HCT116 (cell line): ENCODE results near the gene BEST4. TPM values are rescaled to one million over a fixed set of nuclear protein-coding genes. Genes with fewer than 3 reads are reported as not detected.

Experiments
- ATAC-seq: fragments of 200-7000 bp; cut with Tn5 transposase; 2 replicates; pipeline ENCODE4 v1.9.1; 2020; ENCODE audit warnings: mild to moderate bottlenecking, moderate library complexity
- BruUV-seq: library from RNA; stranded (reverse); fragments of 400-500 nt; replicated peaks from 2 replicates; lab custom pipeline; 2021; lab: Mats Ljungman, UMichigan
- CTCF ChIA-PET: fragments of 300-600 bp; sonication (Branson Sonifier 250); formaldehyde crosslinking; loops from one replicate; lab custom pipeline; 2021; ENCODE audit warnings: antibody characterized with exemption; lab: Charles Lee
- POLR2A ChIA-PET: fragments of 300-600, 350-600 bp; sonication (Branson Sonifier 250); formaldehyde crosslinking; loops from one replicate; lab custom pipeline; 2021; ENCODE audit warnings: antibody characterized with exemption; lab: Charles Lee
- RAD21 ChIA-PET, 2 experiments: fragments of 300-600 bp; sonication (Branson Sonifier 250); formaldehyde crosslinking; loops; one replicate each; lab custom pipeline; 2023; ENCODE audit warnings: low total read pairs in 2 of 2; ENCODE audit not compliant: uncharacterized antibody in 2 of 2, unreplicated experiment in 2 of 2, low non-redundant PET in 1 of 2; lab: Charles Lee
- DNase-seq: peaks from one replicate; pipeline ENCODE4 v3.0.0-alpha.2; 2010; ENCODE audit warnings: low read depth, low spot score
- H2AFZ ChIP-seq: fragments of 200-600 bp; shearing (Covaris generic), sonication (generic); 2 replicates; pipeline ENCODE4 v1.6.1; 2017; ENCODE audit warnings: low read depth, mixed run types, mixed read lengths, antibody characterized with exemption, low read length; ENCODE audit not compliant: poor library complexity, severe bottlenecking
- H3K27ac ChIP-seq: 2 replicates; pipeline ENCODE4 v1.5.1; 2012; ENCODE audit warnings: low read depth, low read length
- H3K27me3 ChIP-seq: fragments of 200-600 bp; sonication (generic); 2 replicates; pipeline ENCODE4 v1.6.1; 2016; ENCODE audit warnings: mixed run types, low read length, mixed read lengths; ENCODE audit not compliant: insufficient read depth
- H3K36me3 ChIP-seq, 2 experiments: fragments of 200-500 bp in 1 of 2; fragments of 200-600 bp in 1 of 2; sonication (Bioruptor generic) in 1 of 2; sonication (generic) in 1 of 2; 2 replicates each; pipeline versions ENCODE4 v1.5.1 to v1.6.1; 2014 to 2016; ENCODE audit warnings: low read length in 2 of 2, inconsistent platforms in 1 of 2, mixed read lengths in 1 of 2, mixed run types in 1 of 2; ENCODE audit not compliant: insufficient read depth in 2 of 2, control insufficient read depth in 1 of 2
- H3K4me1 ChIP-seq, 2 experiments: fragments of 200-600 bp in 1 of 2; sonication (generic) in 1 of 2; 2 replicates each; pipeline versions ENCODE4 v1.5.1 to v1.6.1; 2012 to 2017; ENCODE audit warnings: low read length in 2 of 2, inconsistent platforms in 1 of 2, mild to moderate bottlenecking in 1 of 2, mixed read lengths in 1 of 2, mixed run types in 1 of 2, moderate library complexity in 1 of 2; ENCODE audit not compliant: insufficient read depth in 2 of 2, control insufficient read depth in 1 of 2
- H3K4me2 ChIP-seq: fragments of 200-600 bp; sonication (generic); 2 replicates; pipeline ENCODE4 v1.6.1; 2017; ENCODE audit warnings: mixed run types, low read length, mixed read lengths
- H3K4me3 ChIP-seq, 2 experiments: fragments of 200-600 bp in 1 of 2; sonication (generic) in 1 of 2; replicated peaks in 1 of 2; 2 replicates each; pipeline ENCODE4 v1.5.1; 2011 to 2016; ENCODE audit warnings: low read length in 2 of 2, control low read depth in 1 of 2, low read depth in 1 of 2, mild to moderate bottlenecking in 1 of 2, mixed read lengths in 1 of 2, mixed run types in 1 of 2
- H3K79me2 ChIP-seq: fragments of 200-600 bp; sonication (generic); 2 replicates; pipeline ENCODE4 v1.6.1; 2017; ENCODE audit warnings: mild to moderate bottlenecking, mixed run types, low read length, moderate library complexity, mixed read lengths; ENCODE audit not compliant: insufficient read depth
- H3K9ac ChIP-seq: fragments of 200-600 bp; sonication (generic); 2 replicates; pipeline ENCODE4 v1.6.1; 2016; ENCODE audit warnings: low read length, mixed read lengths
- H3K9me2 ChIP-seq: fragments of 200-600 bp; sonication (generic), shearing (Covaris generic); 2 replicates; pipeline ENCODE4 v1.6.1; 2017; ENCODE audit warnings: mixed run types, mild to moderate bottlenecking, moderate library complexity; ENCODE audit not compliant: insufficient read depth
- H3K9me3 ChIP-seq, 2 experiments: fragments of 200-500 bp in 1 of 2; fragments of 200-600 bp in 1 of 2; sonication (Bioruptor generic) in 1 of 2; sonication (generic) in 1 of 2; 2 replicates each; pipeline ENCODE4 v1.6.1; 2014 to 2017; ENCODE audit warnings: low read length in 2 of 2, mixed read lengths in 2 of 2, inconsistent platforms in 1 of 2, low read depth in 1 of 2, mild to moderate bottlenecking in 1 of 2, mixed run types in 1 of 2, moderate library complexity in 1 of 2; ENCODE audit not compliant: control insufficient read depth in 1 of 2, insufficient read depth in 1 of 2
- H4K20me1 ChIP-seq: fragments of 200-600 bp; sonication (generic), shearing (Covaris generic); 2 replicates; pipeline ENCODE4 v1.6.1; 2017; ENCODE audit warnings: mixed run types, mild to moderate bottlenecking, moderate library complexity; ENCODE audit not compliant: insufficient read depth
- CBX3 ChIP-seq: IDR thresholded peaks from 2 replicates; pipeline ENCODE4 v1.6.1; 2012; ENCODE audit warnings: low read depth
- CEBPB ChIP-seq: IDR thresholded peaks from 2 replicates; pipeline ENCODE4 v1.6.1; 2012; ENCODE audit warnings: low read depth
- ELF1 ChIP-seq: IDR thresholded peaks from 2 replicates; pipeline ENCODE4 v1.6.1; 2012; ENCODE audit warnings: low read depth, borderline replicate concordance
- EZH2phosphoT487 ChIP-seq: fragments of 200-600 bp; IDR thresholded peaks from 2 replicates; pipeline ENCODE4 v1.6.1; 2018; ENCODE audit warnings: antibody characterized with exemption, borderline replicate concordance
- FOSL1 ChIP-seq: IDR thresholded peaks from 2 replicates; pipeline ENCODE4 v1.6.1; 2012; ENCODE audit warnings: low read depth
- JUND ChIP-seq: IDR thresholded peaks from 2 replicates; pipeline ENCODE4 v1.6.1; 2012
- POLR2A ChIP-seq: IDR thresholded peaks from 2 replicates; pipeline ENCODE4 v1.7.0; 2011; ENCODE audit warnings: borderline replicate concordance; ENCODE audit not compliant: insufficient read depth, insufficient read length; ENCODE audit errors: extremely low read depth
- POLR2AphosphoS5 ChIP-seq: IDR thresholded peaks from 2 replicates; pipeline ENCODE4 v1.6.1; 2011; ENCODE audit warnings: mild to moderate bottlenecking, low read depth, low read length, moderate library complexity
- SP1 ChIP-seq: IDR thresholded peaks from 2 replicates; pipeline ENCODE4 v1.6.1; 2012; ENCODE audit warnings: low read depth
- SRF ChIP-seq: IDR thresholded peaks from 2 replicates; pipeline ENCODE4 v1.6.1; 2012; ENCODE audit warnings: low read depth
- YY1 ChIP-seq: IDR thresholded peaks from 2 replicates; pipeline ENCODE4 v1.6.1; 2011; ENCODE audit warnings: low read length, low read depth, moderate library complexity, mild to moderate bottlenecking; ENCODE audit not compliant: insufficient replicate concordance; ENCODE audit errors: extremely low read depth
- ZFX ChIP-seq: fragments of 450-650 bp; IDR thresholded peaks from 2 replicates; pipeline ENCODE4 v1.6.1; 2017
- ZNF274 ChIP-seq: fragments of 200-500 bp; sonication (Bioruptor generic); IDR thresholded peaks from 2 replicates; pipeline ENCODE4 v1.6.1; 2014; ENCODE audit warnings: mild to moderate bottlenecking, low read depth, low read length, inconsistent platforms
- intact Hi-C: fragments of 100-400 bp; cut with micrococcal nuclease; formaldehyde crosslinking; loops from 2 replicates; pipeline ENCODE4 v1.10.0; 2022
- total RNA-seq: library from RNA; stranded (reverse); gene quantifications from one replicate; pipeline ENCODE4 v1.2.1, GENCODE V29; 2021; ENCODE audit not compliant: unreplicated experiment
- TF ChIP-seq, protein P1 (sequence below), 3 experiments: fragments of 200-600 bp in 1 of 3; sonication (generic) in 1 of 3; IDR thresholded peaks in 2 of 3; conservative IDR thresholded peaks in 1 of 3; 2 replicates each; pipeline ENCODE4 v1.5.1; 2012 to 2017; ENCODE audit warnings: low read depth in 2 of 3, low read length in 2 of 3, antibody characterized with exemption in 1 of 3, borderline replicate concordance in 1 of 3, control low read depth in 1 of 3, mild to moderate bottlenecking in 1 of 3, mixed read lengths in 1 of 3, mixed run types in 1 of 3, moderate library complexity in 1 of 3; ENCODE audit not compliant: insufficient read depth in 1 of 3
- TF ChIP-seq, protein P2 (sequence below): IDR thresholded peaks from 2 replicates; pipeline ENCODE4 v1.6.1; 2012; ENCODE audit warnings: low read depth
- TF ChIP-seq, protein P3 (sequence below): IDR thresholded peaks from 2 replicates; pipeline ENCODE4 v1.6.1; 2011; ENCODE audit warnings: mild to moderate bottlenecking, low read length, moderate library complexity; ENCODE audit not compliant: insufficient replicate concordance; ENCODE audit errors: extremely low read depth
- TF ChIP-seq, protein P4 (sequence below): IDR thresholded peaks from 2 replicates; pipeline ENCODE4 v1.6.1; 2012
- TF ChIP-seq, protein P5 (sequence below): IDR thresholded peaks from 2 replicates; pipeline ENCODE4 v1.6.1; 2012

The BEST4 gene
- total RNA-seq, 1 experiment from 2014 or later = 0.52 TPM

DNA sequence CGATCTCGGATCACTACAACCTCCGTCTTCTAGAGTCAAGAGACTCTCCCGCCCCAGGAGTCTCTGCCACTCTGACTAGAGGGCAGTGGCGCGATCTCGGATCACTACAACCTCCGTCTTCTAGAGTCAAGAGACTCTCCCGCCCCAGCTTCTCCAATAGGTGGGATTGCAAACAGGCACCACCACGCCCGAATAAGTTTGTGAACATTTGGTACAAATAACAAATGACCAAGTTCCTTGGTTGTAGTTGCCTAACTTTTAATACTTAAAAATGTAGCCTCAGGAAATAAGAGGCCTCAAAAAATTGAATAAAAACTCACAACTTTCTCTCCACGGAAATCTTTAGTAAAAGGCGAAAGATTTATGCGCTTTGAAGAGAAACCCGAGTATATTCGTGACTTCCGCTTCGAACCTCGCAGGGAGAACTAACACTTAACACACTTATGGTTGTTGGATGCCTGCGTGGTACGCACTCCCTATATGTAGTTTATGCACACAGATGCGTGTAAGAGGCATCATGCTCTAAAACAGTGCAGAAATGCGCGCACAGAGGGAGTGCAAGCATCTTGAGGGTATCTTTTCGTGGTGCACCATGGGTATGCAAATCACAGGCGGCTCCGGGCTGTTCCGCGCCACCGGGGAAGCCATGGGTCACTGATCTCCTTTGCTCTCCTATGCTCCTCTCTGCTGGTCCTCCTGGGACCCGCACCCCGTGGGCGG lies 31.8 kb upstream of the BEST4 start:
- H3K9me2 ChIP-seq = no peaks in the 10 kb centered on the region
- intact Hi-C loops = no loop called here
- TF ChIP-seq CEBPB (peak; percentile 90), POLR2A (peak; percentile 100), JUND (peak; percentile 80; the same call in 1 of the 2 replicates), SP1 (peak; percentile 95), EZH2phosphoT487 (no peak), YY1 (peak; percentile 70), CBX3 (peak; percentile 84), ZNF274 (no peak), POLR2AphosphoS5 (peak; percentile 99), ELF1 (no peak; the same call in 1 of the 2 replicates), ZFX (no peak), SRF (no peak), FOSL1 (peak; percentile 65; the same call in 1 of the 2 replicates)
- TF ChIP-seq, protein P1, sequence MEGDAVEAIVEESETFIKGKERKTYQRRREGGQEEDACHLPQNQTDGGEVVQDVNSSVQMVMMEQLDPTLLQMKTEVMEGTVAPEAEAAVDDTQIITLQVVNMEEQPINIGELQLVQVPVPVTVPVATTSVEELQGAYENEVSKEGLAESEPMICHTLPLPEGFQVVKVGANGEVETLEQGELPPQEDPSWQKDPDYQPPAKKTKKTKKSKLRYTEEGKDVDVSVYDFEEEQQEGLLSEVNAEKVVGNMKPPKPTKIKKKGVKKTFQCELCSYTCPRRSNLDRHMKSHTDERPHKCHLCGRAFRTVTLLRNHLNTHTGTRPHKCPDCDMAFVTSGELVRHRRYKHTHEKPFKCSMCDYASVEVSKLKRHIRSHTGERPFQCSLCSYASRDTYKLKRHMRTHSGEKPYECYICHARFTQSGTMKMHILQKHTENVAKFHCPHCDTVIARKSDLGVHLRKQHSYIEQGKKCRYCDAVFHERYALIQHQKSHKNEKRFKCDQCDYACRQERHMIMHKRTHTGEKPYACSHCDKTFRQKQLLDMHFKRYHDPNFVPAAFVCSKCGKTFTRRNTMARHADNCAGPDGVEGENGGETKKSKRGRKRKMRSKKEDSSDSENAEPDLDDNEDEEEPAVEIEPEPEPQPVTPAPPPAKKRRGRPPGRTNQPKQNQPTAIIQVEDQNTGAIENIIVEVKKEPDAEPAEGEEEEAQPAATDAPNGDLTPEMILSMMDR (IDR thresholded peaks at IDR 0.05 in 2 of 3, conservative IDR thresholded peaks at IDR 0.05 in 1 of 3; ENCODE audit: borderline replicate concordance in 1 of 3, insufficient read depth in 1 of 3, low read depth in 2 of 3, low read length in 2 of 3) = 0 out of 6 replicates have a peak, but pooled peaks of 1 of the 3 experiments have one; percentile 9
- TF ChIP-seq, protein P2, sequence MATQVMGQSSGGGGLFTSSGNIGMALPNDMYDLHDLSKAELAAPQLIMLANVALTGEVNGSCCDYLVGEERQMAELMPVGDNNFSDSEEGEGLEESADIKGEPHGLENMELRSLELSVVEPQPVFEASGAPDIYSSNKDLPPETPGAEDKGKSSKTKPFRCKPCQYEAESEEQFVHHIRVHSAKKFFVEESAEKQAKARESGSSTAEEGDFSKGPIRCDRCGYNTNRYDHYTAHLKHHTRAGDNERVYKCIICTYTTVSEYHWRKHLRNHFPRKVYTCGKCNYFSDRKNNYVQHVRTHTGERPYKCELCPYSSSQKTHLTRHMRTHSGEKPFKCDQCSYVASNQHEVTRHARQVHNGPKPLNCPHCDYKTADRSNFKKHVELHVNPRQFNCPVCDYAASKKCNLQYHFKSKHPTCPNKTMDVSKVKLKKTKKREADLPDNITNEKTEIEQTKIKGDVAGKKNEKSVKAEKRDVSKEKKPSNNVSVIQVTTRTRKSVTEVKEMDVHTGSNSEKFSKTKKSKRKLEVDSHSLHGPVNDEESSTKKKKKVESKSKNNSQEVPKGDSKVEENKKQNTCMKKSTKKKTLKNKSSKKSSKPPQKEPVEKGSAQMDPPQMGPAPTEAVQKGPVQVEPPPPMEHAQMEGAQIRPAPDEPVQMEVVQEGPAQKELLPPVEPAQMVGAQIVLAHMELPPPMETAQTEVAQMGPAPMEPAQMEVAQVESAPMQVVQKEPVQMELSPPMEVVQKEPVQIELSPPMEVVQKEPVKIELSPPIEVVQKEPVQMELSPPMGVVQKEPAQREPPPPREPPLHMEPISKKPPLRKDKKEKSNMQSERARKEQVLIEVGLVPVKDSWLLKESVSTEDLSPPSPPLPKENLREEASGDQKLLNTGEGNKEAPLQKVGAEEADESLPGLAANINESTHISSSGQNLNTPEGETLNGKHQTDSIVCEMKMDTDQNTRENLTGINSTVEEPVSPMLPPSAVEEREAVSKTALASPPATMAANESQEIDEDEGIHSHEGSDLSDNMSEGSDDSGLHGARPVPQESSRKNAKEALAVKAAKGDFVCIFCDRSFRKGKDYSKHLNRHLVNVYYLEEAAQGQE = no peak
- TF ChIP-seq, protein P3, sequence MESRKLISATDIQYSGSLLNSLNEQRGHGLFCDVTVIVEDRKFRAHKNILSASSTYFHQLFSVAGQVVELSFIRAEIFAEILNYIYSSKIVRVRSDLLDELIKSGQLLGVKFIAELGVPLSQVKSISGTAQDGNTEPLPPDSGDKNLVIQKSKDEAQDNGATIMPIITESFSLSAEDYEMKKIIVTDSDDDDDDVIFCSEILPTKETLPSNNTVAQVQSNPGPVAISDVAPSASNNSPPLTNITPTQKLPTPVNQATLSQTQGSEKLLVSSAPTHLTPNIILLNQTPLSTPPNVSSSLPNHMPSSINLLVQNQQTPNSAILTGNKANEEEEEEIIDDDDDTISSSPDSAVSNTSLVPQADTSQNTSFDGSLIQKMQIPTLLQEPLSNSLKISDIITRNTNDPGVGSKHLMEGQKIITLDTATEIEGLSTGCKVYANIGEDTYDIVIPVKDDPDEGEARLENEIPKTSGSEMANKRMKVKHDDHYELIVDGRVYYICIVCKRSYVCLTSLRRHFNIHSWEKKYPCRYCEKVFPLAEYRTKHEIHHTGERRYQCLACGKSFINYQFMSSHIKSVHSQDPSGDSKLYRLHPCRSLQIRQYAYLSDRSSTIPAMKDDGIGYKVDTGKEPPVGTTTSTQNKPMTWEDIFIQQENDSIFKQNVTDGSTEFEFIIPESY = peak; percentile 87
- TF ChIP-seq, protein P4, sequence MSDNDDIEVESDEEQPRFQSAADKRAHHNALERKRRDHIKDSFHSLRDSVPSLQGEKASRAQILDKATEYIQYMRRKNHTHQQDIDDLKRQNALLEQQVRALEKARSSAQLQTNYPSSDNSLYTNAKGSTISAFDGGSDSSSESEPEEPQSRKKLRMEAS = peak; percentile 77
- TF ChIP-seq, protein P5, sequence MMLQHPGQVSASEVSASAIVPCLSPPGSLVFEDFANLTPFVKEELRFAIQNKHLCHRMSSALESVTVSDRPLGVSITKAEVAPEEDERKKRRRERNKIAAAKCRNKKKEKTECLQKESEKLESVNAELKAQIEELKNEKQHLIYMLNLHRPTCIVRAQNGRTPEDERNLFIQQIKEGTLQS = no peak

More for the DNA sequence above, 31.8 kb upstream of the BEST4 start:
- H3K9ac ChIP-seq = peak overlapping the region; percentile 76
- ChIA-PET POLR2A (interaction anchor here (0.6 to 9.1 kb wide), 33 partner anchors 11 to 2001 kb away, joined by 3 to 200 read pairs (median 5); partner anchors contain the start of genes ARMH1, BEST4, BTBD19 and DYNLT4), CTCF (interaction anchor here (1.0 to 1.8 kb wide), 5 partner anchors 12 to 91 kb away, joined by 3 to 8 read pairs (median 4); partner anchors contain the start of genes PLK3 and RNU5D-1), RAD21 (interaction anchor here (1.1 to 1.2 kb wide), 2 partner anchors 26 to 88 kb away, joined by 3 to 4 read pairs; no protein-coding TSS in a partner anchor)
- peak overlapping the region; percentile 83 for H3K4me2 ChIP-seq
- ATAC-seq (peak; percentile 93), DNase-seq (peak; percentile 96)
- no peaks in the 10 kb centered on the region for H3K79me2 ChIP-seq
- no peaks in the 10 kb centered on the region for H3K36me3 ChIP-seq
- H3K9me3 ChIP-seq = no peaks in the 10 kb centered on the region
- peak overlapping the region; percentile 83 for H3K27ac ChIP-seq
- no peaks in the 10 kb centered on the region for H4K20me1 ChIP-seq
- peaks cover 11 to 37% of the 10 kb centered on the region in 2 experiments for H3K4me1 ChIP-seq
- H3K4me3 ChIP-seq = peak overlapping the region; percentile 36 to 48
- no peak overlapping the region for H2AFZ ChIP-seq
- H3K27me3 ChIP-seq = no peaks in the 10 kb centered on the region
- TSS peak; percentile 96 for BruUV-seq
